ENCODE data around the gene MKNK2. TPM values are rescaled to one million over a fixed set of nuclear protein-coding genes. Genes with fewer than 3 reads are reported as not detected.

MKNK2 gene
- total and polyA plus RNA-seq, 10 of the 15 experiments (the other 5 are each of a cell fraction or from before 2014, with no cell fraction given), result 9.6 to 365 (median 69.9) TPM

DNA sequence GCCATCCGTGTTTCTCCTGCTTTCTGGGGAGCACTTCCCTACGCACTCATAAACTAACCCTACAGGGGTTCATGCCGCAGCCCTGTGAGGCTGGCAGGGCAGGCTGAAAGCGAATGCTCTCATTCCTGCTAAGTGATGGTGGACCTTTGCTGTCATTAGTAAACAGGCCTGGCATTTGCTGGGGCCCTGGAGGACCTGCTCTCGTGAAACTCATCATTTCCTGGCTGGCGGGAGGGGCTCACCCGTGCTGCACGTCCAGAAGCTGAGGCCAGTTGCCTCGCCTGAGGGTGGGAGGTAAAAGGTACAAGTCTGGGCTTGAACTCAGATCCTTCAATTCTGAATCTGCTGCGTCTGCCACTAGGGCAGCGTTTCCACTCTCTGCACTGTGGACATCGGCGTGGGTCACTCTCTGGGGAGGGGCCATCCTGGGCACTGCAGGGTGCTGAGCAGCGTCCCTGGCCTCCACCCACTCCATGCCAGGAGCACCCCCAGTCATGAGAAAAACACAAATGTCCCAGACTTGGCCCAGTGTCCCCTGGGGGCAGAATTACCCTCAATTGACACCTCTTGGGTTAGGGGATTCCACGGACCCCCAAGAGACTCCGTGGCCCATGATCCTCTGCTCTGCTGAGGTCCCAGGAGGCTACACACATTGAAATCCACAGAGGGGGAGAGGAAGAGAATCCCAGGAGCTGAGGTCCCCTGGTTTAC is 38.1 kb upstream of the MKNK2 start (continued):
- TF ChIP-seq MLLT1 (IDR thresholded peaks at IDR 0.05) (peak; percentile 10), ZNF217 (IDR thresholded peaks at IDR 0.05) (peak; percentile 38; the same call in 1 of the 2 replicates), NKRF (conservative IDR thresholded peaks at IDR 0.05) (0 out of 2 replicates have a peak, but pooled peaks have one; percentile 38), MEF2B (IDR thresholded peaks at IDR 0.05; ENCODE audit: partially characterized antibody, poor library complexity, severe bottlenecking) (peak; percentile 99), CREM (IDR thresholded peaks at IDR 0.05; ENCODE audit: low read depth) (peak; percentile 64), BCL11A (IDR thresholded peaks at IDR 0.05; ENCODE audit: low read depth, low read length) (peak; percentile 16; the same call in 1 of the 2 replicates), MEF2A (IDR thresholded peaks at IDR 0.05; ENCODE audit: insufficient read depth, low read depth, low read length) (no peak), CTCF (IDR thresholded peaks at IDR 0.05 in 2 of 3, conservative IDR thresholded peaks at IDR 0.05 in 1 of 3; ENCODE audit: control insufficient read depth in 2 of 3, extremely low read depth in 1 of 3, insufficient read depth in 1 of 3, low read depth in 3 of 3, low read length in 3 of 3) (0 out of 6 replicates have a peak, but pooled peaks of 2 of the 3 experiments have one; percentile 2 to 6), CREB1 (IDR thresholded peaks at IDR 0.05; ENCODE audit: low read depth) (peak; percentile 56), CHD1 (IDR thresholded peaks at IDR 0.05; ENCODE audit: low read depth, low read length) (0 out of 2 replicates have a peak, but pooled peaks have one; percentile 39)
- TF ChIP-seq, protein P1, sequence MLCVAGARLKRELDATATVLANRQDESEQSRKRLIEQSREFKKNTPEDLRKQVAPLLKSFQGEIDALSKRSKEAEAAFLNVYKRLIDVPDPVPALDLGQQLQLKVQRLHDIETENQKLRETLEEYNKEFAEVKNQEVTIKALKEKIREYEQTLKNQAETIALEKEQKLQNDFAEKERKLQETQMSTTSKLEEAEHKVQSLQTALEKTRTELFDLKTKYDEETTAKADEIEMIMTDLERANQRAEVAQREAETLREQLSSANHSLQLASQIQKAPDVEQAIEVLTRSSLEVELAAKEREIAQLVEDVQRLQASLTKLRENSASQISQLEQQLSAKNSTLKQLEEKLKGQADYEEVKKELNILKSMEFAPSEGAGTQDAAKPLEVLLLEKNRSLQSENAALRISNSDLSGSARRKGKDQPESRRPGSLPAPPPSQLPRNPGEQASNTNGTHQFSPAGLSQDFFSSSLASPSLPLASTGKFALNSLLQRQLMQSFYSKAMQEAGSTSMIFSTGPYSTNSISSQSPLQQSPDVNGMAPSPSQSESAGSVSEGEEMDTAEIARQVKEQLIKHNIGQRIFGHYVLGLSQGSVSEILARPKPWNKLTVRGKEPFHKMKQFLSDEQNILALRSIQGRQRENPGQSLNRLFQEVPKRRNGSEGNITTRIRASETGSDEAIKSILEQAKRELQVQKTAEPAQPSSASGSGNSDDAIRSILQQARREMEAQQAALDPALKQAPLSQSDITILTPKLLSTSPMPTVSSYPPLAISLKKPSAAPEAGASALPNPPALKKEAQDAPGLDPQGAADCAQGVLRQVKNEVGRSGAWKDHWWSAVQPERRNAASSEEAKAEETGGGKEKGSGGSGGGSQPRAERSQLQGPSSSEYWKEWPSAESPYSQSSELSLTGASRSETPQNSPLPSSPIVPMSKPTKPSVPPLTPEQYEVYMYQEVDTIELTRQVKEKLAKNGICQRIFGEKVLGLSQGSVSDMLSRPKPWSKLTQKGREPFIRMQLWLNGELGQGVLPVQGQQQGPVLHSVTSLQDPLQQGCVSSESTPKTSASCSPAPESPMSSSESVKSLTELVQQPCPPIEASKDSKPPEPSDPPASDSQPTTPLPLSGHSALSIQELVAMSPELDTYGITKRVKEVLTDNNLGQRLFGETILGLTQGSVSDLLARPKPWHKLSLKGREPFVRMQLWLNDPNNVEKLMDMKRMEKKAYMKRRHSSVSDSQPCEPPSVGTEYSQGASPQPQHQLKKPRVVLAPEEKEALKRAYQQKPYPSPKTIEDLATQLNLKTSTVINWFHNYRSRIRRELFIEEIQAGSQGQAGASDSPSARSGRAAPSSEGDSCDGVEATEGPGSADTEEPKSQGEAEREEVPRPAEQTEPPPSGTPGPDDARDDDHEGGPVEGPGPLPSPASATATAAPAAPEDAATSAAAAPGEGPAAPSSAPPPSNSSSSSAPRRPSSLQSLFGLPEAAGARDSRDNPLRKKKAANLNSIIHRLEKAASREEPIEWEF (IDR thresholded peaks at IDR 0.05; ENCODE audit: insufficient replicate concordance, low read depth, low read length), result peak; percentile 88
- TF ChIP-seq, protein P2, sequence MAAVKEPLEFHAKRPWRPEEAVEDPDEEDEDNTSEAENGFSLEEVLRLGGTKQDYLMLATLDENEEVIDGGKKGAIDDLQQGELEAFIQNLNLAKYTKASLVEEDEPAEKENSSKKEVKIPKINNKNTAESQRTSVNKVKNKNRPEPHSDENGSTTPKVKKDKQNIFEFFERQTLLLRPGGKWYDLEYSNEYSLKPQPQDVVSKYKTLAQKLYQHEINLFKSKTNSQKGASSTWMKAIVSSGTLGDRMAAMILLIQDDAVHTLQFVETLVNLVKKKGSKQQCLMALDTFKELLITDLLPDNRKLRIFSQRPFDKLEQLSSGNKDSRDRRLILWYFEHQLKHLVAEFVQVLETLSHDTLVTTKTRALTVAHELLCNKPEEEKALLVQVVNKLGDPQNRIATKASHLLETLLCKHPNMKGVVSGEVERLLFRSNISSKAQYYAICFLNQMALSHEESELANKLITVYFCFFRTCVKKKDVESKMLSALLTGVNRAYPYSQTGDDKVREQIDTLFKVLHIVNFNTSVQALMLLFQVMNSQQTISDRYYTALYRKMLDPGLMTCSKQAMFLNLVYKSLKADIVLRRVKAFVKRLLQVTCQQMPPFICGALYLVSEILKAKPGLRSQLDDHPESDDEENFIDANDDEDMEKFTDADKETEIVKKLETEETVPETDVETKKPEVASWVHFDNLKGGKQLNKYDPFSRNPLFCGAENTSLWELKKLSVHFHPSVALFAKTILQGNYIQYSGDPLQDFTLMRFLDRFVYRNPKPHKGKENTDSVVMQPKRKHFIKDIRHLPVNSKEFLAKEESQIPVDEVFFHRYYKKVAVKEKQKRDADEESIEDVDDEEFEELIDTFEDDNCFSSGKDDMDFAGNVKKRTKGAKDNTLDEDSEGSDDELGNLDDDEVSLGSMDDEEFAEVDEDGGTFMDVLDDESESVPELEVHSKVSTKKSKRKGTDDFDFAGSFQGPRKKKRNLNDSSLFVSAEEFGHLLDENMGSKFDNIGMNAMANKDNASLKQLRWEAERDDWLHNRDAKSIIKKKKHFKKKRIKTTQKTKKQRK (IDR thresholded peaks at IDR 0.05; ENCODE audit: low read depth, low read length), result no peak
- TF ChIP-seq, protein P3, sequence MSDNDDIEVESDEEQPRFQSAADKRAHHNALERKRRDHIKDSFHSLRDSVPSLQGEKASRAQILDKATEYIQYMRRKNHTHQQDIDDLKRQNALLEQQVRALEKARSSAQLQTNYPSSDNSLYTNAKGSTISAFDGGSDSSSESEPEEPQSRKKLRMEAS (IDR thresholded peaks at IDR 0.05; ENCODE audit: low read depth, low read length), result peak; percentile 34
